Fibroblast of lung (primary cell): ENCODE results near the gene GRP. TPM values are rescaled to one million over a fixed set of nuclear protein-coding genes. Genes with fewer than 3 reads are reported as not detected.

Experiments
- DNase-seq, 2 donors: peaks; one replicate each; pipeline versions ENCODE4 v3.0.0 to v3.0.0-alpha.2; 2010; ENCODE audit warnings: low read depth in 2 of 2
- H2AFZ ChIP-seq: 2 replicates; pipeline ENCODE4 v1.5.1; 2012; ENCODE audit warnings: low read length, control low read depth, inconsistent platforms
- H3K27ac ChIP-seq: 2 replicates; pipeline ENCODE4 v1.5.1; 2011; ENCODE audit warnings: low read length, control low read depth; ENCODE audit not compliant: insufficient read depth
- H3K27me3 ChIP-seq: 2 replicates; pipeline ENCODE4 v1.5.1; 2011; ENCODE audit warnings: mild to moderate bottlenecking, low read length; ENCODE audit not compliant: control insufficient read depth, insufficient read depth
- H3K36me3 ChIP-seq: 2 replicates; pipeline ENCODE4 v1.5.1; 2011; ENCODE audit warnings: low read length; ENCODE audit not compliant: control insufficient read depth, insufficient read depth
- H3K4me1 ChIP-seq: 2 replicates; pipeline ENCODE4 v1.5.1; 2011; ENCODE audit warnings: low read length; ENCODE audit not compliant: control insufficient read depth, insufficient read depth; ENCODE audit errors: extremely low read depth
- H3K4me2 ChIP-seq: 2 replicates; pipeline ENCODE4 v1.5.1; 2011; ENCODE audit warnings: low read length, control low read depth; ENCODE audit not compliant: insufficient read depth; ENCODE audit errors: extremely low read depth
- H3K4me3 ChIP-seq, 4 experiments: fragments of 200-600 bp in 1 of 4; sonication (generic) in 1 of 4; replicated peaks in 1 of 4; 2 replicates each; pipeline ENCODE4 v1.5.1; 2011 to 2016; ENCODE audit warnings: low read length in 4 of 4, low read depth in 3 of 4, mild to moderate bottlenecking in 3 of 4, control low read depth in 2 of 4, inconsistent platforms in 1 of 4, mixed read lengths in 1 of 4; ENCODE audit not compliant: insufficient read depth in 1 of 4; ENCODE audit errors: control extremely low read depth in 1 of 4
- H3K79me2 ChIP-seq: 2 replicates; pipeline ENCODE4 v1.5.1; 2012; ENCODE audit warnings: mild to moderate bottlenecking, low read length, inconsistent platforms; ENCODE audit not compliant: control insufficient read depth, insufficient read depth
- H3K9ac ChIP-seq: 2 replicates; pipeline ENCODE4 v1.5.1; 2011; ENCODE audit warnings: mild to moderate bottlenecking, low read length, control low read depth; ENCODE audit not compliant: insufficient read depth
- H3K9me3 ChIP-seq: 2 replicates; pipeline ENCODE4 v1.5.1; 2012; ENCODE audit warnings: low read depth, low read length; ENCODE audit not compliant: control insufficient read depth, insufficient read depth
- H4K20me1 ChIP-seq: 2 replicates; pipeline ENCODE4 v1.5.1; 2011; ENCODE audit warnings: low read length; ENCODE audit not compliant: control insufficient read depth, insufficient read depth; ENCODE audit errors: extremely low read depth
- EZH2 ChIP-seq: IDR thresholded peaks from 2 replicates; pipeline ENCODE4 v1.5.1; 2012; ENCODE audit warnings: low read length, control low read depth, mild to moderate bottlenecking; ENCODE audit errors: missing control alignments
- polyA plus RNA-seq, 2 donors: library from polyadenylated mRNA; depleted of rRNA in 1 of 2; stranded (reverse) in 1 of 2; unstranded in 1 of 2; fragments of >200 nt; gene quantifications; 2 replicates each; pipeline ENCODE4 v1.2.1, GENCODE V29; 2011 to 2012; ENCODE audit warnings: missing spikeins in 1 of 2
- total RNA-seq: library from RNA; depleted of rRNA; stranded (reverse); fragments of >200 nt; gene quantifications from 2 replicates; pipeline ENCODE4 v1.2.1, GENCODE V29; 2014
- TF ChIP-seq, protein P1 (sequence below), 2 donors: IDR thresholded peaks in 1 of 2; conservative IDR thresholded peaks in 1 of 2; 1 replicate in 1 of 2; 2 replicates in 1 of 2; pipeline ENCODE4 v1.5.1; 2011 to 2012; ENCODE audit warnings: low read length in 2 of 2, control low read depth in 1 of 2, inconsistent platforms in 1 of 2, low read depth in 1 of 2, mild to moderate bottlenecking in 1 of 2

Gene GRP
- total and polyA plus RNA-seq, 2 donors (not counting 1 experiment from before 2014, with no cell fraction given): not detected

- H3K36me3 ChIP-seq: no peaks in the 10 kb centered on the region
- no peaks in the 10 kb centered on the region for H3K4me1 ChIP-seq
- H3K79me2 ChIP-seq: no peaks in the 10 kb centered on the region
- H4K20me1 ChIP-seq: no peaks in the 10 kb centered on the region
- peaks cover 8% of the 10 kb centered on the region for H3K27me3 ChIP-seq
- no peak overlapping the region for H2AFZ ChIP-seq
- no peak overlapping the region for H3K27ac ChIP-seq
- no peak overlapping the region for H3K9ac ChIP-seq
- no peak overlapping the region for H3K4me3 ChIP-seq
- no peak overlapping the region for H3K4me2 ChIP-seq
- TF ChIP-seq EZH2: no peak
- TF ChIP-seq, protein P1, sequence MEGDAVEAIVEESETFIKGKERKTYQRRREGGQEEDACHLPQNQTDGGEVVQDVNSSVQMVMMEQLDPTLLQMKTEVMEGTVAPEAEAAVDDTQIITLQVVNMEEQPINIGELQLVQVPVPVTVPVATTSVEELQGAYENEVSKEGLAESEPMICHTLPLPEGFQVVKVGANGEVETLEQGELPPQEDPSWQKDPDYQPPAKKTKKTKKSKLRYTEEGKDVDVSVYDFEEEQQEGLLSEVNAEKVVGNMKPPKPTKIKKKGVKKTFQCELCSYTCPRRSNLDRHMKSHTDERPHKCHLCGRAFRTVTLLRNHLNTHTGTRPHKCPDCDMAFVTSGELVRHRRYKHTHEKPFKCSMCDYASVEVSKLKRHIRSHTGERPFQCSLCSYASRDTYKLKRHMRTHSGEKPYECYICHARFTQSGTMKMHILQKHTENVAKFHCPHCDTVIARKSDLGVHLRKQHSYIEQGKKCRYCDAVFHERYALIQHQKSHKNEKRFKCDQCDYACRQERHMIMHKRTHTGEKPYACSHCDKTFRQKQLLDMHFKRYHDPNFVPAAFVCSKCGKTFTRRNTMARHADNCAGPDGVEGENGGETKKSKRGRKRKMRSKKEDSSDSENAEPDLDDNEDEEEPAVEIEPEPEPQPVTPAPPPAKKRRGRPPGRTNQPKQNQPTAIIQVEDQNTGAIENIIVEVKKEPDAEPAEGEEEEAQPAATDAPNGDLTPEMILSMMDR (conservative IDR thresholded peaks at IDR 0.05 in 1 of 2, IDR thresholded peaks at IDR 0.05 in 1 of 2; ENCODE audit: low read depth in 1 of 2, low read length in 2 of 2): no peak
- no peaks in the 10 kb centered on the region for H3K9me3 ChIP-seq
- DNase-seq: no peak
These were observed 8.4 kb downstream of the GRP start for GRCh38 chr18:59228351-59228750.

DNA sequence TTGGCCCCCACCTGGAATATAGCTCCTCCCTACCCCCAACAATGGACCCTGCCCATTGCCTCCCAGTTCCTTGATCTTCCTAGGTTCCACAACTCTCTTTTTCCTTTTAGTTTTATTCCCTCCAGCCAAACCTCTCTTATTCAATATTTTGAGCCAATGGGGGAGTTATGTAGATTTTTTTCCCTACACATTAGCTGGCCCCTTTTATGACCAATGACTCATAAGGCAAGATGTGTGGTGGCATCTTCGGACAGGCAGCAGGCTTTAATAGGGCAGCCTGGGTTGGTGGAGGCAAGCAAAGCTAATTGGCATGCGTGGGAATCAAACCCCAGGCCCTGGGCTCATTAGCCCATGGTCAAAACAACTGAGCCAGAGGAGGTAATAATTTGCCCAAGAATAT, 9.2 kb downstream of the GRP start:
- H3K27me3 ChIP-seq: peaks cover 8% of the 10 kb centered on the region
- DNase-seq: no peak
- H3K36me3 ChIP-seq: no peaks in the 10 kb centered on the region
- no peak overlapping the region for H3K27ac ChIP-seq
- H4K20me1 ChIP-seq: no peaks in the 10 kb centered on the region
- H2AFZ ChIP-seq: no peak overlapping the region
- TF ChIP-seq EZH2: no peak
- TF ChIP-seq, protein P1 (conservative IDR thresholded peaks at IDR 0.05 in 1 of 2, IDR thresholded peaks at IDR 0.05 in 1 of 2; ENCODE audit: low read depth in 1 of 2, low read length in 2 of 2): no peak
- H3K4me2 ChIP-seq: no peak overlapping the region
- no peaks in the 10 kb centered on the region for H3K9me3 ChIP-seq
- no peak overlapping the region for H3K4me3 ChIP-seq
- no peaks in the 10 kb centered on the region for H3K79me2 ChIP-seq
- H3K9ac ChIP-seq: no peak overlapping the region
- H3K4me1 ChIP-seq: no peaks in the 10 kb centered on the region

- Histone ChIP-seq H2AFZ (no peak overlapping the region), H3K36me3 (no peaks in the 10 kb centered on the region), H3K27me3 (peaks cover 8% of the 10 kb centered on the region), H3K4me3 (no peak overlapping the region), H3K4me1 (no peaks in the 10 kb centered on the region), H3K4me2 (no peak overlapping the region), H3K9ac (no peak overlapping the region), H3K27ac (no peak overlapping the region), H3K79me2 (no peaks in the 10 kb centered on the region), H4K20me1 (no peaks in the 10 kb centered on the region), H3K9me3 (no peaks in the 10 kb centered on the region)
- no peak for TF ChIP-seq EZH2
- TF ChIP-seq, protein P1 (conservative IDR thresholded peaks at IDR 0.05 in 1 of 2, IDR thresholded peaks at IDR 0.05 in 1 of 2; ENCODE audit: low read depth in 1 of 2, low read length in 2 of 2): no peak
- no peak for DNase-seq
These were observed 9.9 kb downstream of the GRP start for GRCh38 chr18:59229701-59230443.
